ENCODE data around the gene EPB41. TPM values are rescaled to one million over a fixed set of nuclear protein-coding genes. Genes with fewer than 3 reads are reported as not detected.

EPB41 gene
- total and polyA plus RNA-seq, 9 of the 15 experiments (the other 6 are each of a cell fraction or from before 2014, with no cell fraction given): 3.7 to 213 (median 141) TPM

- WGBS (ENCODE audit: insufficient coverage, low coverage, missing lambda C conversion rate): 77% methylated on average over 4 of the region's 4 CpGs
- no TSS peak for BruUV-seq (replicated peaks)
- H3K9me3 ChIP-seq (replicated peaks; ENCODE audit: control insufficient read depth, insufficient read depth, low read depth, low read length): no peaks in the 10 kb centered on the region
- intact Hi-C loops (cut with micrococcal nuclease) (no loop called here), in situ Hi-C loops (cut with MboI) (no loop called here)
- ATAC-seq (no peak), FAIRE-seq (no peak), DNase-seq (ENCODE audit: extremely low read depth in 1 of 4, low spot score in 3 of 4) (no peak)
- TF ChIP-seq U2AF1 (optimal IDR thresholded peaks at IDR 0.05; ENCODE audit: low read depth, low read length) (no peak), RBM17 (IDR thresholded peaks at IDR 0.05; ENCODE audit: borderline replicate concordance, low read depth, low read length) (no peak), MCM3 (IDR thresholded peaks at IDR 0.05) (no peak)
- no peaks in the 10 kb centered on the region for H3K9me1 ChIP-seq (ENCODE audit: control insufficient read depth, insufficient read depth, low read length)
- no peak overlapping the region for H3K27ac ChIP-seq (ENCODE audit: extremely low read depth, low read depth, low read length)
- H3K4me2 ChIP-seq (ENCODE audit: insufficient read depth, low read length): no peak overlapping the region
- no peak overlapping the region for H2AFZ ChIP-seq (ENCODE audit: low read depth, low read length)
- no peaks in the 10 kb centered on the region for H3K79me2 ChIP-seq (ENCODE audit: control insufficient read depth, insufficient read depth, low read length)
- H3K9ac ChIP-seq (ENCODE audit: insufficient read depth in 1 of 2, low read depth in 2 of 2, low read length in 2 of 2): no peak overlapping the region
- no peaks in the 10 kb centered on the region for H3K27me3 ChIP-seq (ENCODE audit: control insufficient read depth in 2 of 2, insufficient read depth in 2 of 2, low read length in 2 of 2)
- H3K4me3 ChIP-seq: no peak overlapping the region
- peaks cover 75% of the 10 kb centered on the region for H3K36me3 ChIP-seq (ENCODE audit: control insufficient read depth, insufficient read depth, low read length)
- no peaks in the 10 kb centered on the region for H4K20me1 ChIP-seq (replicated peaks; ENCODE audit: control insufficient read depth, insufficient read depth, low read length)
- ChIA-PET POLR2A (interaction anchor here (1.0 kb wide), 1 partner anchor 9 kb away, joined by 3 read pairs; no protein-coding TSS in a partner anchor), CTCF (ENCODE audit: low intra/inter-chr PET ratio) (interaction anchor here (0.6 kb wide), 1 partner anchor 13 kb away, joined by 4 read pairs; no protein-coding TSS in a partner anchor)
- H3K4me1 ChIP-seq (replicated peaks in 1 of 2; ENCODE audit: control insufficient read depth in 2 of 2, insufficient read depth in 2 of 2, low read length in 2 of 2): no peaks in the 10 kb centered on the region
These were observed 184.9 kb downstream of the EPB41 start for GRCh38 chr1:29099286-29099685.

GRCh38 chr1:29100487-29100886 lies 186.1 kb downstream of the EPB41 start:
- Histone ChIP-seq H3K4me1 (replicated peaks in 1 of 2; ENCODE audit: control insufficient read depth in 2 of 2, insufficient read depth in 2 of 2, low read length in 2 of 2) (no peaks in the 10 kb centered on the region), H3K9me3 (replicated peaks; ENCODE audit: control insufficient read depth, insufficient read depth, low read depth, low read length) (no peaks in the 10 kb centered on the region), H3K9me1 (ENCODE audit: control insufficient read depth, insufficient read depth, low read length) (no peaks in the 10 kb centered on the region), H2AFZ (ENCODE audit: low read depth, low read length) (no peak overlapping the region), H3K4me2 (ENCODE audit: insufficient read depth, low read length) (no peak overlapping the region), H3K4me3 (no peak overlapping the region), H3K9ac (ENCODE audit: insufficient read depth in 1 of 2, low read depth in 2 of 2, low read length in 2 of 2) (no peak overlapping the region), H3K79me2 (ENCODE audit: control insufficient read depth, insufficient read depth, low read length) (no peaks in the 10 kb centered on the region), H4K20me1 (replicated peaks; ENCODE audit: control insufficient read depth, insufficient read depth, low read length) (no peaks in the 10 kb centered on the region), H3K27ac (ENCODE audit: extremely low read depth, low read depth, low read length) (no peak overlapping the region), H3K36me3 (ENCODE audit: control insufficient read depth, insufficient read depth, low read length) (peaks cover 63% of the 10 kb centered on the region), H3K27me3 (ENCODE audit: control insufficient read depth in 2 of 2, insufficient read depth in 2 of 2, low read length in 2 of 2) (no peaks in the 10 kb centered on the region)
- in situ Hi-C loops (cut with MboI): no loop called here
- FAIRE-seq (no peak), DNase-seq (ENCODE audit: extremely low read depth in 1 of 4, low spot score in 3 of 4) (no peak), ATAC-seq (no peak)
- intact Hi-C loops (cut with micrococcal nuclease): no loop called here
- BruUV-seq (replicated peaks): no TSS peak
- POLR2A ChIA-PET: interaction anchor here (0.6 to 3.7 kb wide), 4 partner anchors 10 to 644 kb away, joined by 4 to 16 read pairs (median 4); no protein-coding TSS in a partner anchor
- WGBS (ENCODE audit: insufficient coverage, low coverage, missing lambda C conversion rate): 100% methylated on average over 1 of the region's 1 CpG
- CTCF ChIA-PET (ENCODE audit: low intra/inter-chr PET ratio): no interaction called here
- TF ChIP-seq ZNF639 (CRISPR knock-in tag; conservative IDR thresholded peaks at IDR 0.05 in 1 of 2, IDR thresholded peaks at IDR 0.05 in 1 of 2) (no peak), ZNF143 (CRISPR knock-in tag; IDR thresholded peaks at IDR 0.05) (no peak), MLX (CRISPR knock-in tag; conservative IDR thresholded peaks at IDR 0.05) (no peak), NR2C1 (IDR thresholded peaks at IDR 0.05) (no peak), NR2C1 (tag; IDR thresholded peaks at IDR 0.05) (no peak), PTTG1 (tag; IDR thresholded peaks at IDR 0.05; ENCODE audit: low read depth) (no peak), NUFIP1 (IDR thresholded peaks at IDR 0.05; ENCODE audit: partially characterized antibody) (no peak), SIRT6 (IDR thresholded peaks at IDR 0.05; ENCODE audit: low read depth, low read length) (no peak), ZNF140 (CRISPR knock-in tag; IDR thresholded peaks at IDR 0.05) (no peak), NR2C2 (CRISPR knock-in tag; IDR thresholded peaks at IDR 0.05) (no peak), NR2C2 (tag; IDR thresholded peaks at IDR 0.05) (no peak), ZNF445 (CRISPR knock-in tag; IDR thresholded peaks at IDR 0.05; ENCODE audit: low read depth) (no peak), WHSC1 (IDR thresholded peaks at IDR 0.05; ENCODE audit: low read length) (no peak)
